ENCODE measurements around the gene HYPK.

The HYPK gene

DNA sequence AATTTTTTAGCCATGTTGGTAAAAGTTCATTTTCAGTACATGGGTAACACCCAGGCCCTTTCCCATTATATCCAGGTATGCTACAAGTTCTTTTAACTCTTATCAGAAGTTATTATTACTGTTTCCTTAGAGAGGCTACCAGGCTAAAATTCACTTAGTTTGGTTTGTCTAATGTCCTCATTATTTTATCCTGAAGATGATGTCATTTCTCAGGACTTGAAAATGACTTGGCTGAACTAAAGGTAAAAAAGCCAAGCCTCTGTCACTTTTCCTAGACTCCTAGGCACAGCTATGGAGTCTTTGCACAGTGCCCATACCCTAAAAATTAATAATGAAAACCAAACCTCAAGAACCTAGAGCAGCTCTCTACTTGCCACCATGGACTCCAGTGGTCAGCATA lies 27.8 kb upstream of the HYPK start:
- DNase-seq (ENCODE audit: low read depth) = no peak
- TF ChIP-seq CTCF (IDR thresholded peaks at IDR 0.05; ENCODE audit: insufficient read depth, low read depth, low read length, missing control alignments) = no peak
- H3K4me3 ChIP-seq (ENCODE audit: low read depth, low read length) = no peak overlapping the region

GRCh38 chr15:43774062-43774461 lies 26.3 kb upstream of the HYPK start:
- no peak for TF ChIP-seq CTCF (IDR thresholded peaks at IDR 0.05; ENCODE audit: insufficient read depth, low read depth, low read length, missing control alignments)
- H3K4me3 ChIP-seq (ENCODE audit: low read depth, low read length) = no peak overlapping the region
- no peak for DNase-seq (ENCODE audit: low read depth)

DNA sequence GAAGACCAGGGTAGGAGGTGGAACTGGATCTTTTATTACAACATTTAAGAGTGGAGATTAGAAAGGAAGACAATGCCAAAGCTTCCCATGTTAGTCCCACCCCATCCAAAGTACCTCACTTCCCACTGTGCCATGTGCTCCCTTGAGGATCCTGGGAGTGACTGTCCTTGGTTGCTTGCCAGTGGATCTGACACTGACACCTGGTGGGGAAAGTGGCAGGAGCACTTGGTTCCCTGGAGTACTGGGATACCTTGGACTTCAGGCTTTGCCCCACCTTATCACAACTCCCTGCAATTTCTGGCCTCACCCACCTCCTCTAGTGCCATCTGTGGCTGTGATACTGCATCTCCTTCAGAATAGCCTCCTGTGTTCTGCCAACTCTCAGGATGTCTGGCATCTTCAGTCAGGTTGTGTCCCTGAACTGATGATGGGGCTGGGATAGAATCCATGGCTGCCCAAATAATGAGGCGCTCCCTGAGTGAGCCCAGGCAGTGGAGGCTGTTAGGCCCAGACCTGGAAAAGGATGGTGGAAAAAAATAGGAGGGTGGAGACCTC lies 24.9 kb upstream of the HYPK start:
- peak overlapping the region; percentile 70 for H3K4me3 ChIP-seq (ENCODE audit: low read depth, low read length)
- DNase-seq (ENCODE audit: low read depth) = no peak
- TF ChIP-seq CTCF (IDR thresholded peaks at IDR 0.05; ENCODE audit: insufficient read depth, low read depth, low read length, missing control alignments) = peak; percentile 14

DNA sequence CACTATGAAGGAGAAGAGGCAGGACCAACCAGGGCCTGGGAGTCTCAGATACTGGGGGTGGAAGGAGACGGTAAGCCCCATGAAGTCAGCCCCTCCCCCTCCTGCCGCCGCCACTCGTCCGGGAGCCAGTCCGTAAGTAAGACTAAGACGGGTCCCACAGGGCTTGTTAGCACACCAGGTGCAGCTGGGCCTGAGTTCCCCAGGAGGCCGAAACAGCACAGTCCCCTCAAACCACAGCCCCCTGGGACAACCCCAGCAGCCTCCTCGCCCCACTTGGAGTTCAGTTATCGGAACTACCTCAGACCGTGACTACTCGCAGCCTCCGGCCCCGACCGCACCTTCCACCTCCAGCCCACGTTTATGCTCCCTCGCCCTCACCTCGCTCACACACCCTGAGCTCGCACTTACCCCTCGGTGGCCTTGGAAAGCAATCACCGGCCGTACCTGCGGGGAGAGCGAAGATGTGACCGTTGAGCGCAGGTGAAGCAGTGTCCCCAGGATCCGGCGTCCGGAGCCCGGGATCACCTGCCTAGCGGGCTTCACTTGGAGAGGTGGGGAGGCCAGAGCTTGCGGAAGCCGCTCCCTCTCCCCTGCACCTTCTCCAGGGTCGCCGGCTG lies 24.2 kb upstream of the HYPK start:
- H3K4me3 ChIP-seq (ENCODE audit: low read depth, low read length) = peak overlapping the region; percentile 70
- no peak for TF ChIP-seq CTCF (IDR thresholded peaks at IDR 0.05; ENCODE audit: insufficient read depth, low read depth, low read length, missing control alignments)
- DNase-seq (ENCODE audit: low read depth) = peak; percentile 90

DNA sequence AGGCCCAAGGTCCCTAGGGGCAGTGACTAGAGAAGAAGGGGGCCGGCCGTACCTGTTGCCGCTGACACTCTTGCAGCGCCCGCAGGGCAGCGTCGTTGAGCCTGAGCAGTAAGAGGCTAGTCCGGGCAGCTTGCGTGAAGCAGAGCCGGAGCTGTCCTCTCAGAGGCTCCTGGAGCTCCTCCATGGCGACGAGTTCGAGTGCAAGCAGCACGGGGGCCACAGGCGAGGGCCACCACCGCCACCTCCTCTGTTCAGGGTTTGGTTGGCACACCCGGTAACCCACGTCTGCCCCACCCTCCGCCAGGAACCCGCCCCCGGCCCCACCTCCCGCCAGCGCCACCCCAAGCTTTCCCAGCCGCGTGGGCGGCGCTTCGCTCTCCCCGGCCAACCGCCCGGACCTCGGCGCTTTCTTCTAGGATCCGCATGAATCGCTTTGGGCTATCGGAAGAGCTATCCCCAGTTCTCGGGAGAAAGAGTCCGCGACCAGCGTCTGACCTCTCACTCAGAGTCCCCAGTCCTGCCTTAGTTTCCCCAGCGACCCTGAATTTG lies 23.6 kb upstream of the HYPK start, which contains the start of gene ELL3:
TSS of gene ELL3 (minus strand) at position 249 of the 549 bp plus-strand sequence. CDS start at position 184, 65 bp downstream.
- H3K4me3 ChIP-seq (ENCODE audit: low read depth, low read length) = peak within 1 kb of the TSS; percentile 70
- DNase-seq (ENCODE audit: low read depth) = peak; percentile 84
- no peak for TF ChIP-seq CTCF (IDR thresholded peaks at IDR 0.05; ENCODE audit: insufficient read depth, low read depth, low read length, missing control alignments)

- H3K4me3 ChIP-seq (ENCODE audit: low read depth, low read length) = peak overlapping the region; percentile 70
- peak; percentile 86 for TF ChIP-seq CTCF (IDR thresholded peaks at IDR 0.05; ENCODE audit: insufficient read depth, low read depth, low read length, missing control alignments)
- peak; percentile 93 for DNase-seq (ENCODE audit: low read depth)
Observed at GRCh38 chr15:43777267-43777914, 23.0 kb upstream of the HYPK start.
